Measurements from ENCODE around the gene FAM118A.

GRCh38 chr22:45337536-45337935 lies 27.8 kb downstream of the FAM118A start:
- no peak for TF ChIP-seq CTCF (IDR thresholded peaks at IDR 0.05; ENCODE audit: low read length)
- no peak for TF ChIP-seq EZH2 (IDR thresholded peaks at IDR 0.05; ENCODE audit: borderline replicate concordance, low read length)
